K562 (cell line): ENCODE results near the gene DCAF15. TPM values are rescaled to one million over a fixed set of nuclear protein-coding genes. Genes with fewer than 3 reads are reported as not detected.
A peak's percentile ranks its signal among the peaks of the same experiment; 100 is the strongest.

Source experiments
- CHD2 ChIP-seq: IDR thresholded peaks from 2 replicates; pipeline ENCODE4 v1.6.1; 2011; ENCODE audit warnings: low read depth, low read length
- CREB3 ChIP-seq: fragments of 450-650 bp; conservative IDR thresholded peaks from 2 replicates; pipeline ENCODE4 v1.6.1; 2016; ENCODE audit warnings: missing genetic modification characterization, low read depth, mild to moderate bottlenecking, missing compliant biosample characterization, moderate library complexity
- E2F3 ChIP-seq: fragments of 250-450 bp; sonication (Bioruptor Pico); IDR thresholded peaks from 2 replicates; pipeline ENCODE4 v1.4.0; 2020; ENCODE audit warnings: mild to moderate bottlenecking
- E2F8 ChIP-seq: fragments of 450-650 bp; IDR thresholded peaks from 2 replicates; pipeline ENCODE4 v1.7.1; 2018; ENCODE audit warnings: mild to moderate bottlenecking, low read depth; ENCODE audit not compliant: partially characterized antibody
- ELF2 ChIP-seq: fragments of 250-450 bp; sonication (Bioruptor Pico); IDR thresholded peaks from 2 replicates; pipeline ENCODE4 v1.5.0; 2021; ENCODE audit warnings: mild to moderate bottlenecking
- FOXK2 ChIP-seq, 2 experiments: fragments of 450-650 bp; IDR thresholded peaks in 1 of 2; conservative IDR thresholded peaks in 1 of 2; 2 replicates each; pipeline ENCODE4 v1.6.1; 2016; ENCODE audit warnings: low read depth in 2 of 2, mild to moderate bottlenecking in 1 of 2
- GTF2A2 ChIP-seq: IDR thresholded peaks from 2 replicates; pipeline ENCODE4 v1.6.1; 2016; ENCODE audit warnings: mild to moderate bottlenecking, missing genetic modification characterization, missing compliant biosample characterization
- MAZ ChIP-seq, 2 experiments: fragments of 450-650 bp in 1 of 2; sonication (generic) in 1 of 2; formaldehyde crosslinking; IDR thresholded peaks in 1 of 2; conservative IDR thresholded peaks in 1 of 2; 2 replicates each; pipeline versions ENCODE4 v1.4.0 to v1.5.0; 2020; ENCODE audit warnings: mild to moderate bottlenecking in 1 of 2, missing genetic modification reagents in 1 of 2
- MCM5 ChIP-seq: fragments of 450-650 bp; IDR thresholded peaks from 2 replicates; pipeline ENCODE4 v1.6.1; 2016; ENCODE audit warnings: low read depth
- MED1 ChIP-seq: sonication (generic); formaldehyde crosslinking; IDR thresholded peaks from 2 replicates; pipeline ENCODE4 v1.8.1; 2023; ENCODE audit warnings: missing genetic modification reagents, borderline replicate concordance
- MTA2 ChIP-seq: fragments of 450-650 bp; IDR thresholded peaks from 2 replicates; pipeline ENCODE4 v1.6.1; 2016; ENCODE audit warnings: low read depth
- NFIX ChIP-seq: fragments of 250-450 bp; sonication (Bioruptor Pico); IDR thresholded peaks from 2 replicates; pipeline ENCODE4 v1.4.0; 2020; ENCODE audit warnings: low read depth, mild to moderate bottlenecking, moderate library complexity
- NR3C1 ChIP-seq: sonication (generic); formaldehyde crosslinking; IDR thresholded peaks from 2 replicates; pipeline ENCODE4 v1.8.1; 2022; ENCODE audit warnings: missing genetic modification reagents
- NR4A1 ChIP-seq, 2 experiments: fragments of 250-450 bp in 1 of 2; fragments of 450-650 bp in 1 of 2; sonication (Bioruptor Pico) in 1 of 2; IDR thresholded peaks; 2 replicates each; pipeline versions ENCODE4 v1.4.0 to v1.6.1; 2016 to 2020; ENCODE audit warnings: mild to moderate bottlenecking in 2 of 2, missing compliant biosample characterization in 1 of 2, missing genetic modification characterization in 1 of 2, moderate library complexity in 1 of 2
- POLR2AphosphoS5 ChIP-seq: IDR thresholded peaks from 2 replicates; pipeline ENCODE4 v1.6.1; 2011; ENCODE audit warnings: mild to moderate bottlenecking, low read depth, low read length, moderate library complexity; ENCODE audit not compliant: control insufficient read depth, insufficient read depth
- TCF7L2 ChIP-seq: fragments of 150-350 bp; IDR thresholded peaks from 2 replicates; pipeline ENCODE4 v1.6.1; 2016; ENCODE audit warnings: low read depth, mild to moderate bottlenecking, low read length, moderate library complexity
- TEAD1 ChIP-seq, 2 experiments: fragments of 450-650 bp in 1 of 2; sonication (generic) in 1 of 2; formaldehyde crosslinking; IDR thresholded peaks; 2 replicates each; pipeline versions ENCODE4 v1.4.0 to v1.8.0; 2020 to 2022; ENCODE audit warnings: mild to moderate bottlenecking in 2 of 2, missing genetic modification reagents in 1 of 2
- ZC3H8 ChIP-seq: fragments of 450-650 bp; IDR thresholded peaks from 2 replicates; pipeline ENCODE4 v1.6.1; 2017
- ZNF146 ChIP-seq: IDR thresholded peaks from one replicate; pipeline ENCODE4 v1.6.1; 2018; ENCODE audit warnings: missing compliant biosample characterization; ENCODE audit not compliant: unreplicated experiment
- ZNF24 ChIP-seq: fragments of 450-650 bp; IDR thresholded peaks from 2 replicates; pipeline ENCODE4 v1.6.1; 2016
- ZNF398 ChIP-seq: fragments of 250-450 bp; sonication (Bioruptor Pico); IDR thresholded peaks from 2 replicates; pipeline ENCODE4 v1.8.0; 2021; ENCODE audit warnings: moderate library complexity, mild to moderate bottlenecking, inconsistent platforms
- ZSCAN29 ChIP-seq: fragments of 450-650 bp; IDR thresholded peaks from 2 replicates; pipeline ENCODE4 v1.6.1; 2017
- polyA plus RNA-seq, 8 experiments: library from polyadenylated mRNA; depleted of rRNA in 4 of 8; stranded (reverse) in 5 of 8; unstranded in 3 of 8; fragments of >200 nt; fragmentation: Nextera tagmentation in 2 of 8; fragmentation: Illumina TruSeq in 1 of 8; extraction: Ambion mirVana in 2 of 8; extraction: Trizol in 1 of 8; gene quantifications; 2 replicates each; pipeline versions ENCODE4 v1.2.1 to v1.2.3, GENCODE V29; 2011 to 2014; ENCODE audit warnings: inconsistent platforms in 1 of 8, missing spikeins in 1 of 8
- total RNA-seq, 7 experiments: library from RNA; depleted of rRNA in 6 of 7; stranded (reverse); fragments of >200 nt in 6 of 7; fragmentation: Illumina TruSeq in 2 of 7; extraction: Trizol in 2 of 7; gene quantifications; 2 replicates each; pipeline versions ENCODE4 v1.2.1 to v1.2.3, GENCODE V29; 2011 to 2021; ENCODE audit warnings: low replicate concordance in 1 of 7

Gene DCAF15
- total and polyA plus RNA-seq, 9 of the 15 experiments (the other 6 are each of a cell fraction or from before 2014, with no cell fraction given), result 0.17 to 68.5 (median 27.7) TPM

- peak; percentile 49; the same call in 1 of the 2 replicates for TF ChIP-seq ELF2
- TF ChIP-seq E2F3 (CRISPR knock-in tag), result peak; percentile 99
- peak in 1 of 2 experiments; percentile 69; a peak in 1 of 4 replicates for TF ChIP-seq TEAD1 (CRISPR knock-in tag; IDR thresholded peaks at IDR 0.05)
- no peak for TF ChIP-seq MTA2
- TF ChIP-seq CHD2, result peak; percentile 74
- TF ChIP-seq FOXK2 (conservative IDR thresholded peaks at IDR 0.05 in 1 of 2, IDR thresholded peaks at IDR 0.05 in 1 of 2; ENCODE audit: low read depth in 2 of 2), result 0 out of 4 replicates have a peak, but pooled peaks of 1 of the 2 experiments have one; percentile 10
- TF ChIP-seq NR3C1, result peak; percentile 80; the same call in 1 of the 2 replicates
- TF ChIP-seq E2F8, result peak; percentile 97
- TF ChIP-seq MCM5, result no peak
- TF ChIP-seq NR4A1 (CRISPR knock-in tag; IDR thresholded peaks at IDR 0.05), result no peak
- peak; percentile 65; the same call in 1 of the 2 replicates for TF ChIP-seq NR4A1 (tag; IDR thresholded peaks at IDR 0.05)
- no peak for TF ChIP-seq TCF7L2
- peak; percentile 74 to 80 for TF ChIP-seq MAZ (CRISPR knock-in tag; conservative IDR thresholded peaks at IDR 0.05 in 1 of 2, IDR thresholded peaks at IDR 0.05 in 1 of 2)
- no peak for TF ChIP-seq NFIX (CRISPR knock-in tag)
- TF ChIP-seq POLR2AphosphoS5, result no peak; the same call in 1 of the 2 replicates
- no peak for TF ChIP-seq ZNF398 (CRISPR knock-in tag)
- no peak for TF ChIP-seq CREB3 (tag)
- peak; percentile 10 for TF ChIP-seq ZNF146 (CRISPR knock-in tag)
- peak; percentile 6; the same call in 1 of the 2 replicates for TF ChIP-seq ZNF24
- TF ChIP-seq GTF2A2 (tag), result no peak
- TF ChIP-seq MED1, result no peak
- no peak for TF ChIP-seq ZSCAN29
- TF ChIP-seq ZC3H8, result no peak
Measured at GRCh38 chr19:13905634-13906520, 46.4 kb upstream of the DCAF15 start, which contains the start of the genes BRME1 and CC2D1A (continued).
